Kasumi-1 (cell line): Measurements from ENCODE around the gene IL4I1.

Source experiments
- DNase-seq, 2 experiments: peaks; one replicate each; lab custom pipeline; 2025; lab: John Stamatoyannopoulos, UW

IL4I1 gene

GRCh38 chr19:49924004-49924880 lies 27.6 kb upstream of the IL4I1 start:
- no peak for DNase-seq

- DNase-seq, result no peak
These were observed 26.6 kb upstream of the IL4I1 start for GRCh38 chr19:49923055-49924003.

DNA sequence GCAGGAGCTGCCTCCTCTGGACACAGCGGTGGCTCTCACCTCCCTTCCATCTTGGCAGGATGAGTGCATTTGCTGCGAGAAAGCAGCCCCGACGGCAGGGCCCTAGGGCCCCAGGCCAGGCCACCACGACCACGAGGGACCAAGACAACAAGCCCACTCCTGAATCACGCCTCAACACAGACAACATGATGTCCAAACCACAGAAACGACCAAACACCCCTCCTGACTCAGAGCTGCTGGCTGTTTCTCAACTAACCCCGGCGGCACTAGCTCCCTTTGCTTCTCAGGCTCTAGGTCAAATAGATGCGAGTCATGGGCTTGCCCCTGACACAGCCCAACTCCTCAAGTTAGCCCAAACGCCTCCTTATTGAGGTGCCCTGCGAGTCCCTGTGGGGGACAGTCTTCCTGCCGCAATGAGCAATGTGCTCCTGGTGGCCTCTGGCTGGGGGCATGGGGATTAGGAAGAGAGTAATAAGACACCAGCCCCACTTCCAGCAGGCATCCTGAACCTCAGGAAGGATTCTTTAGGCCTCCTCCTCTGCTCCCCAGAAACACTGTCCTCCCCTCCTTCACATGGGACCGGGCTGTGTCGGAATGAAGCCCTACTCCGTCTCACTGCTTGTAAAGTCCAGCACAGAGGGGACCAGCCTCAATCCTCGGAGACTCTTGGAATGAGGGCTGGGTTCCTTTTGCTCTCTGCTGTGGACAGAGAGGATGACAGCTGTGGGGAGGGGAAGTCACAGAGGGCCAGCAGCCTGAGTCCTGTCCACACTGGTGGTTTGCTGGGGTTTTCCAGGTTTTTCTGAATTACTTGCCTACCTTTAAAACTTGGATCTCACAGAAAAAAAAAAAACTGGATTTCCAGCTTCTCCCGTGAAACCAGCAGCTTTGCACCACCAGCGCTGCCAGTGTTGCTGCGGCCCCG lies 25.4 kb upstream of the IL4I1 start:
- DNase-seq, result no peak

DNA sequence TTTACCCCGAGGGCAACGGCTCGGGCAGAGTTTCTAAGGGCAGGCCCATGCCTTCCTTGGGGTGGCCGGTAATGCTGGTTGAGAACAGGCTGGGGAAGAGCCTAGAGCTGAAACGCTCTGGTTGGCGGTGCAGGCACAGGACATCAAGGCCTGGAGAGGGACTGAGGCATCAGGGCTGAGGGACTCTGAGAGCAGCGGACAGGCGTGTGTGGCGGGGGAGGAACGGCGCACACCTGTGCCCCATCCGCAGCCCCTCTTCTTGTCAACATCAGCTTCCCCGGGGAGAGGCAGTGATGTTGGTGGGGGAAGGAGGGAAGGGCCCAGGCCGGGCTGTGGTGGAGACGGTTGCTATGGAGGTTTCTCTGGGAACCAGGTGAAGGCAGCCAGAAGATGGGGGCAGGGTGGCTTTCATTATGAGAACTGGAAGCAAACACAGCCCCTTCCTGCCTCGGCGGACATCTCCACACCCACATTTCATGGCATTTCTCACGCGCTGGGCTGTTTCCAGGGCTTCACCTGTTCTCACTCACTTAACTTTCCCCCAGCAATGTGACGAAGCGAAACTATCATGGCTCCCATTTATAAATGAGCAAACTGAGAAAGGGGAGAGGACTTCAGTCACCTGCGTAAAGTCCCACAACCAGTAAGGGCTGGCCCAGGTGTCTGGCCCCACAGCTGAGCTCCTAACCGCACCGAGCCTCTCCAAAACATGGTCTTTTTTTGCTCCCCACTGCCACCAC lies 24.1 kb upstream of the IL4I1 start:
- no peak for DNase-seq

GRCh38 chr19:49918089-49918488 lies 21.4 kb upstream of the IL4I1 start:
- no peak for DNase-seq

- DNase-seq, result peak; percentile 71 to 73
These were observed 20.4 kb upstream of the IL4I1 start for GRCh38 chr19:49916839-49917733.

- no peak for DNase-seq
These were observed 18.6 kb upstream of the IL4I1 start for GRCh38 chr19:49915271-49915670.

GRCh38 chr19:49913720-49914119 lies 17.0 kb upstream of the IL4I1 start:
- DNase-seq, result no peak

- DNase-seq, result peak in 1 of 2 experiments; percentile 8
These were observed 16.4 kb upstream of the IL4I1 start for GRCh38 chr19:49912965-49913685.

GRCh38 chr19:49911381-49912145 lies 14.9 kb upstream of the IL4I1 start:
- peak; percentile 86 to 87 for DNase-seq

- no peak for DNase-seq
These were observed 13.5 kb upstream of the IL4I1 start for GRCh38 chr19:49910179-49910578.

- no peak for DNase-seq
These were observed 12.1 kb upstream of the IL4I1 start for GRCh38 chr19:49908480-49909420.

DNA sequence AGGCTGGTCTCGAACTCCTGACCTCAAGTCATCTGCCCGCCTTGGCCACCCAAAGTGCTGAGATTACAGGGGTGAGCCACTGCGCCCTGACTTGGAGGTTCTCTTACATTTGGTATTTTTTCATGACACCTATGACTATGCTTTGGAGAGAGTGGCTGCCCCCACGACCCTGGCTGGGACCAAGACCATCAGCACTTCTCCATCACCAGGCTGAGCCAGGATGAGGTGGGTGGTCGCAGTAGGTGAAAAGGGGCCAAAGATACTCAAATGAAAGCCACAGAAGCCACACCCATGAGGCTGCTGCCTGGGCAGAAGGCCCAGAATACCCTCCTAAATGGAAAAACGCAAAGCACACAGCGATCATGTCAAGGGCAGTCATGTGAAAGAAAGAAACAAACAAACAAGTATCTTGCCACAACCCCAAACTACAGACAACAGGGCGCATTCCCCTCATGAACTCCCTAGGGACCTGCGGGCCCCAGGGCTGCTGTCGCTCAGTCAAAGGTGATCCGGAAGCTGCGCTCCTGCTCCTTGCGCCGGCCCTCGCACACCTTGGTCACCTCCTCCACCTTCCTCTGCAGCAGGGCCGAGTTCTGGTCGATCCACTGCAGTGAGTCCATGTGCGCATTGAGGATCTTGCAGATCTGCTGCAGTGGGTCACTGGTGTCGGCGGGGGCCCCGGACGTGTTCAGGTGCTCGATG lies 11.2 kb upstream of the IL4I1 start:
- DNase-seq, result no peak

- DNase-seq, result no peak
These were observed 10.3 kb upstream of the IL4I1 start for GRCh38 chr19:49906879-49907564.

- peak; percentile 49 to 56 for DNase-seq
These were observed 7.4 kb upstream of the IL4I1 start for GRCh38 chr19:49904136-49904535.
